ENCODE results near the gene DOCK6.

Gene DOCK6

DNA sequence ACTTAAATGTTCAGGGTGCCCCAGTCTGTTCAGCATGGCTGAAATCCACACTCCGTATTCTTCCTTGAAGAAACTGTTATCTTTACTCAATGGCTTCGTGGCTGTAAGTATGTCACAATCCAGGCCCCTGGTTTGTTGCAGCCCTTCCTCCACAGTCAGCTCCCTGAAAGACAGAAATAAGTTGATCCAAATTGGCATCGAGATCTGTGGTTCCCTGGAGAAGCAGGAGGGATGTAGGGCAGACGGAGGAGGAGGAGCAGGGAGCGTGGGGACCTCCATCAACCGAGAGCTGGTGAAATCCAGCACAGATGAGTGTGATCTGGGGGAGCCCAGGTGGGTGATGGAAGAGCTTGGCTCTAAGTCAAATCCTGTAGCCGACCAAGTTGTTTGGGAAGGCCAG, 33.9 kb upstream of the DOCK6 start:
- in situ Hi-C loops (cut with MboI; ENCODE audit: low pct_unique_long_range_greater_than_20kb, low sequenced_read_pairs, unreplicated experiment), result no loop called here
- TF ChIP-seq, protein P1, sequence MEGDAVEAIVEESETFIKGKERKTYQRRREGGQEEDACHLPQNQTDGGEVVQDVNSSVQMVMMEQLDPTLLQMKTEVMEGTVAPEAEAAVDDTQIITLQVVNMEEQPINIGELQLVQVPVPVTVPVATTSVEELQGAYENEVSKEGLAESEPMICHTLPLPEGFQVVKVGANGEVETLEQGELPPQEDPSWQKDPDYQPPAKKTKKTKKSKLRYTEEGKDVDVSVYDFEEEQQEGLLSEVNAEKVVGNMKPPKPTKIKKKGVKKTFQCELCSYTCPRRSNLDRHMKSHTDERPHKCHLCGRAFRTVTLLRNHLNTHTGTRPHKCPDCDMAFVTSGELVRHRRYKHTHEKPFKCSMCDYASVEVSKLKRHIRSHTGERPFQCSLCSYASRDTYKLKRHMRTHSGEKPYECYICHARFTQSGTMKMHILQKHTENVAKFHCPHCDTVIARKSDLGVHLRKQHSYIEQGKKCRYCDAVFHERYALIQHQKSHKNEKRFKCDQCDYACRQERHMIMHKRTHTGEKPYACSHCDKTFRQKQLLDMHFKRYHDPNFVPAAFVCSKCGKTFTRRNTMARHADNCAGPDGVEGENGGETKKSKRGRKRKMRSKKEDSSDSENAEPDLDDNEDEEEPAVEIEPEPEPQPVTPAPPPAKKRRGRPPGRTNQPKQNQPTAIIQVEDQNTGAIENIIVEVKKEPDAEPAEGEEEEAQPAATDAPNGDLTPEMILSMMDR (IDR thresholded peaks at IDR 0.05; ENCODE audit: extremely low read depth, insufficient read depth, missing control alignments), result no peak
- DNase-seq (ENCODE audit: low spot score), result no peak

GRCh38 chr19:11295665-11296245, 33.4 kb upstream of the DOCK6 start, which contains the start of gene TSPAN16:
TSPAN16 (plus strand) TSS chr19:11296160; CDS start chr19:11296298, 138 bp downstream.
- DNase-seq (ENCODE audit: low spot score), result no peak
- TF ChIP-seq, protein P1 (IDR thresholded peaks at IDR 0.05; ENCODE audit: extremely low read depth, insufficient read depth, missing control alignments), result no peak
- in situ Hi-C loops (cut with MboI; ENCODE audit: low pct_unique_long_range_greater_than_20kb, low sequenced_read_pairs, unreplicated experiment), result no loop called here

DNA sequence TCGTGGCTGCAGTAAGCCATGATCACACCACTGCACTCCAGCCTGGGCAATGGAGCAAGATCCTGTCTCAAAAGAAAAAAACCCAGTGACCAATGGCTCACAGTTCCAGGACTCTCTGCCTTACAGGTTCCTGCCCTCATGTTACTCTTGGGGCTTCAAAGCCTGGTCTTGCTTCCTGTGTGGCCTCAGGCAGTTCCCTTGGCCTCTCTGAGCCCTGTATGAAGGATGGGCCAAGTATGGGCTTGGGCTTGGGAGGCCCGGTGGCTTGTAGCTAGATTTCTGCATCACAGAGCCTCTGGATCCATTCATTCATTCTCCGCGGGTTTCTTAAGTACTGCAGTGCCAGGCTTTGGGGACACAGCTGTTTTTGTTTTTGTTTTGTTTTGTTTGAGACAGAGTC, 32.9 kb upstream of the DOCK6 start:
- in situ Hi-C loops (cut with MboI; ENCODE audit: low pct_unique_long_range_greater_than_20kb, low sequenced_read_pairs, unreplicated experiment), result no loop called here
- TF ChIP-seq, protein P1 (IDR thresholded peaks at IDR 0.05; ENCODE audit: extremely low read depth, insufficient read depth, missing control alignments), result no peak
- DNase-seq (ENCODE audit: low spot score), result no peak

- DNase-seq (ENCODE audit: low spot score), result peak; percentile 87
- in situ Hi-C loops (cut with MboI; ENCODE audit: low pct_unique_long_range_greater_than_20kb, low sequenced_read_pairs, unreplicated experiment), result no loop called here
- TF ChIP-seq, protein P1 (IDR thresholded peaks at IDR 0.05; ENCODE audit: extremely low read depth, insufficient read depth, missing control alignments), result peak; percentile 99
These were observed 31.4 kb upstream of the DOCK6 start for GRCh38 chr19:11293433-11294389.

GRCh38 chr19:11291991-11292390, 29.7 kb upstream of the DOCK6 start:
- no peak for DNase-seq (ENCODE audit: low spot score)
- TF ChIP-seq, protein P1 (IDR thresholded peaks at IDR 0.05; ENCODE audit: extremely low read depth, insufficient read depth, missing control alignments), result no peak
- in situ Hi-C loops (cut with MboI; ENCODE audit: low pct_unique_long_range_greater_than_20kb, low sequenced_read_pairs, unreplicated experiment), result no loop called here

GRCh38 chr19:11291415-11291814, 29.1 kb upstream of the DOCK6 start:
- DNase-seq (ENCODE audit: low spot score), result no peak
- TF ChIP-seq, protein P1 (IDR thresholded peaks at IDR 0.05; ENCODE audit: extremely low read depth, insufficient read depth, missing control alignments), result no peak
- in situ Hi-C loops (cut with MboI; ENCODE audit: low pct_unique_long_range_greater_than_20kb, low sequenced_read_pairs, unreplicated experiment), result no loop called here
